NCI-H524 (cell line): ENCODE results near the gene SOS1.
"Not testable (repeated sequence)": the region's sequence is repeated elsewhere in the genome, so short reads cannot be mapped to it uniquely, and the experiment has no call there.

Experiments used
- DNase-seq, 2 experiments: peaks; one replicate each; lab custom pipeline; 2025; lab: John Stamatoyannopoulos, UW

SOS1 gene

DNA sequence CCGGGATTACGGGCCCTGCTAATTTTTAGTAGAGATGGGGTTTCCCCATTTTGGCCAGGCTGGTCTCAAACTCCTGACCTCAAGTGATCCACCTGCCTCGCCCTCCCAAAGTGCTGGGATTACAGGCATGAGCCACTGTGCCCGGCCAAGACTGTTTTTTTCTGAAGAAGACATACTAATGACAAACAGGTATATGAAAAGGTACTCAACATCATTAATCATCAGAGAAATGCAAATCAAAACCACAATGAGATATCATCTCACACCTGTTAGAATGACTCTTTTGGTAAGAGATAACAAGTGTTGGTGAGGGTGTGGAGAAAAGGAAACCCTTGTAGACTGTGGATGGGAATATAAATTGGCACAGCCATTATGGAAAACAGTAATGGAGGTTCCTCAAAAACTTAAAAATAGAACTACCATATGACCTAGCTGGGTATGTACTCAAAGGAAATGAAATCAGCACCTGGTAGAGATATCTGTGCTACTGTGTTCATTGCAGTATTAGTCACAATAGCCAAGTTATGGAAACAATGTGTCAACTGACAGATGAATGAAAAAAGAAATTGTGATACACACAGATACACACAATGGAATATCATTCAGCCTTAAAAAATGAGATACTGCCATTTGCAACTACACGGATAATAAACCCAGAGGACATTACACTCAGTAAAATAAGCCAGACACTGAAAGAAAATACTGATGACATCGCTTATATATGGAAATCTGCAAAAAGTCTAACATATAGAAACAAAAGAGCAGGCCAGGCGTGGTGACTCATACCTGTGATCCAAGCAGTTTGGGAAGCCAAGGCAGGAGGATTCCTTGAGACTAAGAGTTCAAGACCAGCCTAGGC is 20.8 kb downstream of the SOS1 start:
- DNase-seq, result no peak

DNA sequence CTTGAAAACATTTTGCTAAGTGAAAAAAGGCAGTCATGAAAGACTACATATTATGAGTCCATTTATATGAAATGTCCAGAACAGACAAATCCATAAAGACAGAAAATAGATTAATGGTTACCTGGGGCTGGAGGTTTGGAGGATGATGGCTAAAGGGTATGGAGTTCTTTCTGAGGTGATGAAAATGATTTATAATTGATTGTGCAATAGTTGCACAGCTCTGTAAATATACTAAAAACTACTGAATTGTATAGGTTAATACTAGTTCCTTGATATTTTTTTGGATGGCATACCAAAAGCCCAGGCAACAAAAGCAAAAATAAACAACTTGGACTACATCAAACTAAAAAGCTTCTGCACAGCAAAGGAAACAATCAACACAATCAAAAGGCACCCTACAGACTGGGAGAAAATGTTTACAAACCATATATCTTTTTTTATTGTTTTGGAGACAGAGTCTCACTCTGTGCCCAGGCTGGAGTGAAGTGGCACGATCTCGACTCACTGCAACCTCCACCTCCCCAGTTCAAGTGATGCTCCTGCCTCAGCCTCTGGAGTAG is 21.5 kb downstream of the SOS1 start:
- no peak for DNase-seq

DNA sequence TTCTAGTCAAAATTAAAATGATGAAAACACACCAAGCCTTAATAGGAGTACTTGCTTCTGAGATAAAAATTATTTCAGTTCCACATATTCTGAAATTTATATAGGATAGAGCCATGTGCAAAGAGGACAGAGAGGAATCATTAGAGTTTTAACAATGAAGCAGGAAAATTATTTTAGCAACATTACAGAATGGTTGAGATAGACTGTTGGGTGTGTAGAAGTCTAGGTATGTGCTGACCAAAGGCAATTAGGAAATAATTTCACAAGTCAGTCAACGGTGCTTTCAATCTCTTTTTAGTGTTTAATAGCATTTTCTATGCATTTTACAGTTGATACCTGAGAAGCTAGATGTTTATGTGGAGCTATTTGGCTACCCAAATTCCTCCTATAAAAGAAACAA is 25.2 kb downstream of the SOS1 start:
- no peak for DNase-seq

DNA sequence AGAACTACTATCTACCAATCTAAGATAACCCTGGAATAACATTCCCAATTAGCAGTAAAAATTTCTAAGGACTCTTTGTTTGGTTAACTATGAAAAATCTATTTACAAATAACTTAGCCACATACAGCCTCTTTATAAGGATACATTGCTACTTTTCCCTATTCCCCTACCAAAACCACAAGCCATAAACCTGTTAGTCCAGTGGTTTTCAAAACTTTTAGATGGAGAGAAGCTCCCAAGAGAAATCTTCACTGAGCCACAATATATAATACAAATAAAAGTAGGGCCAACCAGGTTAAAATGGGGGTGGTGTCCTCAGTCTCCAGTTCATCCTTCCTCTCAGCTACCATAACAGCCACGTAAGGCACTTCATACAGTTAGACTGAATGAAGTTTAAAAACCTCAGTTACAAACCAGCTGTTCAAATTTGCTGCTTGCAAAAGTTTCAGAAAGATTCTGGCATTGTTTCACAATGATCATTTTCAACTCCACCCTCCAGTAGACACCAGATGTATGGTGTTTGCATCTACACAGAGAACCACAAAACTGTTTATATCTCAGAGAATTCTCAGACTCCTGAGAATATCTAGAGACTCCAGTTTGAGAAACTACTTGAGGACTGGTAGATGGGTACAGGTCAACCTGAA is 26.0 kb downstream of the SOS1 start:
- DNase-seq, result no peak

DNA sequence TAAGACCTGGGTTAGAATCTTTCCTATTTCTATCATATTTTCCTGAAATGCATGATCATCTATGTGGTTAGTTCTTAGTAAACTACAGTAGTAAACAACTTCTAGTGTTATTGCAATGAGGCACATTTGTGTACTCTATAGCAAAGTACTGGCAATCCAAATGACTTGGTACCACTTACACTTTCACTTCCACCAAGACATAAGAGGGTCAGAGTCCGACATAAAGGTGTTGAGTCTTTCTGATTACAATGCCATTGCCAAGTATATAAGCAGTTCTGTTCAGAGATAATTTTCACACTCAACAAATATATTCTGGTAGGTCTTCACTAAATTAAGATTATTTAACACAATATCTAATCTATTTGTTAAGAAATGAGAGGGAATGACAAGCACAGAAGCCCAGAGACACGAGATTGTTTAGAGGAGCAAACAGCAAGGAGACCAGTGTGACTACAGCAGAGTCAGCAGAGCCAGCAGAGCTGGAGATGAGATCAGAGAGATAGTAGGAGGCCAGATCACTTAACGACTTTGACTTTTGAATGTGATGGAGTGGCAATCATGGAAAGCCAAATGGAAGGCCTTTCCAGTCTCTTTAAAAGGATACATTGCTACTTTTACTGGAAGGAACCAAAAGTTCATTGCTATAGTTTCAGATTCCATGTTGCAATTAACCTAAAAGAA is 27.5 kb downstream of the SOS1 start:
- no peak for DNase-seq

DNA sequence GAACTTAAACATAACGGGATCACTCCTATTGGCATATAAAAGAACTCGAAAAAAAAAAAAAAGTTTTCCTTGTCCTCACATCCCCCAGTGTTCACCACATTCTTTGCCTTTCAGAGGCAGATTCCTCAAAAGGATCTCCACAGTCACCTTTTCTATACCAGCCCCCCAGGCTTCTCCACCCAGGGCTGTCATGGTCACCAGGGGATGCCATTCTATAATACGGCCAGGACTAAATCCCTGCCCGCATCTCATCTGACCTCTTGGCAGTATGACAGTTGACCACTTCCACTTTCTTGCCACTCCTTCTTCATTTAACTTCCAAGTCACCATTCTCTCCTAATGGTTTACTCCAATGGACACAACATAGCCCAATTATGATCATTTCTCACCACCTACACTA is 29.3 kb downstream of the SOS1 start:
- no peak for DNase-seq

DNA sequence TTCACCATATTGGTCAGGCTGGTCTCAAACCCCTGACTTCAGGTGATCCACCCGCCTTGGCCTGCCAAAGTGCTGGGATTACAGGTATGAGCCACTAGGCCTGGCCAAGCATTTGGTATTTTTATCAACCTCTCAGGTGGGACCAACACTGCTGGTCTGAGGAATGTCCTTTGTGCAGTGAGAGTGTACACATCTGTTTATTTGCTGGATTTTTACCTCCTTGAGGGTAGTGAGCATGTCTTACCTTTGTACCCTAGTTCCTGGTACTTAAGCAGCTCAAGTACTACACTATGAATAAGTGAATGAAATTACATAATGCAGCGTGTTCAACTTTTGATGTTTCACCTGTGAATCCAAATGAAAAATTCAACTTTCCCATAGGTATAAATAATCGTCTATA is 29.8 kb downstream of the SOS1 start:
- DNase-seq, result no peak

DNA sequence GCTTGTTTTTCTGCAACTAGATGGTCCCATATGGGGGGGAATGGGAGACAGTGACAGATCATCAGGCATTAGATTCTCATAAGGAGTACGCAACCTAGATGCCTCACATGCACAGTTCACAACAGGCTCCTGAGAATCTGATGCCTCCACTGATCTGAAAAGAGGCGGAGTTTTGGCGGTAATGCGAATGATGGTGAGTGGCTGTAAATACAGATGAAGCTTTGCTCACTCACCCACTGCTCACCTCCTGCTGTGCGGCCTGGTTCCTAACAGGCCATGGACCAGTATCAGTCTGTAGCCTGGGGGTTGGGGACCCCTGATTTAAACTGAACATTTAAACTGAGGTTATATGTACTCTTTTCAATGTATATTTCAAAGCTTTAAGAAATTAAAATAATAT is 40.7 kb downstream of the SOS1 start:
- DNase-seq, result no peak

DNA sequence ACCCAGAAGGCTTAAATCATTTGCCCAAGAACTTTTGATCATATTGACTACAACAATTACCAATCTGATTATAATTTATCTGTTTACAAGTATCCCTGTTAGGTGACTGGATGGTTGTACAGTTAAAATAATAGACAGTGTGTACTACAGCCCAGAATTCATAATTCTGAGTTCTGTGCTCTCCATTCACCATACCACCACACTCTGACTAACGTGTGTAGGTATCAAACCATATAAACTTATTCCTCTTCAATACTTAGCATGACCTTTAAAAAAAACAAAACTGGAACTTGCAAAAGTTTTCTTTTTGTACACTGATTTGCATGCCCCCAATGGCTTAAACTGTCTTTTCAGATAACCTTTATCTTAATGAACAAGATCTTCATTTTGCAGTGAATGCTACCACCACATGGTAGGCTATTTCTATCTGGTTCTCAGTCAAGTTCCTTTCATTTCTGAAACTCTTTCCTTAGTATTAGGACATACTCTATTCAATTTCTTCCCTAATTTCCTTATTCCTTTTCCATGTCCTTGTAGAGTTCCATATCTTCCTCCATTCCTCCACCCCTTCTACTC is 50.9 kb downstream of the SOS1 start:
- no peak for DNase-seq

DNA sequence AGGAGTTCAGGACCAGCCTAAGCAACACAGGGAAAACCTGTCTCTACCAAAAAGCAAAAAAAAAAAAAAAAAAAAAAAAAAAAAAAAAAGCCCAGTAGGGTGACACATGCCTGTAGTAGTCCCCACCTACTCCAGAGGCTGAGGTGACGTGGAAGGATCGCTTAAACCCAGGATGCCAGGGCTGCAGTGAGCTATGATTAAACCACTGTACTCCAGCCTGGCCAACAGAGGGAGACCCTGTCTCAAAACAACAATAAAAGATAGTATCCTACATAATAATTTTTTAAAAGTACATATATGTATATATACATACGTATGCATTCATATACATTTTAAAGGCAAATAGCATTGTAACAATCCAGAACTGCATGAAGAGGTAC is 51.7 kb downstream of the SOS1 start:
- no peak for DNase-seq

DNA sequence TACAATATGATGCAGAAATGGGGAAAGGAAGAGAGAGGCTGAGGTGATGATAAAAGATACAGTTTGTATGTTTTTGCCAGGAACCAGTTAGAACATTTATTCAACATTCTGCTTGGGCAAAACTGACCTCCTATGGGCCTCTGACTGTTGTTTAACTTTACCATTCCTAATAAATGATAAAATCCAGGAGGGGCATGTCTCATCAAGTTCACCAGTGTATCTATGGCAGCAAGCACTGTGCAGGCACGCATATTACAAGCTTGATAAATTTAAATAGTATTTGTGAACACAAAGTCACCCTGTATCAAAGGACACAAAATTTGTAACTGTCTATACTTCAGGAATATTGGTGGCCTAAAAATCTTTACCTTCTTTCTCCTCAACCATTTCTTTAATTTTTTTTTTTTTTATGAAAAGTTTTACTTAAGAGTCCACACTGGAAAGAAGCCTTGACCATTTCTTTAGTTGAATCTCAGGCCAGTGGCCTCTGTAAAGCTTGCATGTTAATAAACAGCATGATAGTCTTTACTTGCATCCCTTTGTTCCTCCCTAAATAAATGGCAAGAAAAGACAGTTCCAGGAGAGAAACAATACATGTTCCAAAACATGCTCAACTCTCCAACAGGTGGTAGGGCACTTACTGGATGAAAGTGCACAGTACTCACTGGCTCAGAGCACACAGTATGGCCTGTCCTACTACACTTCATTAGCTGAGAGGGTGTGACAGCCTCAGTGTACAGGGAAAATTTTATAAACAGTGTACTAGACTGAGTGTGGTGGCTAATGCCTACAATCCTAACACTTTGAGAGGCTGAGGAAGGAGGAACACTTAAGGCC is 52.3 kb downstream of the SOS1 start:
- no peak for DNase-seq

DNA sequence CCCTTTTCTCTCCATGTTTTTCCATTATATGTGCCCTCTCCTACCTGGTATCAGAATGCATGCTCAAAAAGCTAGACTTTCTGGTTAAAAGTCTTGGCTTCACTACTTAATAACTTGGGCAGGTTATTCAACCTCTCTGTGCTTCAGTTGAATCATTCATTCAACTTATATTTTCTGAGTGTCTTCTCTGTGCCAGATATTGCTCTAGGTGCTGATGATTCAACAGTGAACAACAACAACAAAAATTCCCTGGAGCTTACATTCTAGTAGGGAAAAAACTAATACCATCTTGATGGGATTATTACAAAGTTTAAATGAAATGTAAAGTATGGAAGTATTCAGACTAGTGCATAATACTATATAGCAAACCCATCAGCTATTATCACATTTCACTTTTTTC is 55.2 kb downstream of the SOS1 start:
- no peak for DNase-seq

DNA sequence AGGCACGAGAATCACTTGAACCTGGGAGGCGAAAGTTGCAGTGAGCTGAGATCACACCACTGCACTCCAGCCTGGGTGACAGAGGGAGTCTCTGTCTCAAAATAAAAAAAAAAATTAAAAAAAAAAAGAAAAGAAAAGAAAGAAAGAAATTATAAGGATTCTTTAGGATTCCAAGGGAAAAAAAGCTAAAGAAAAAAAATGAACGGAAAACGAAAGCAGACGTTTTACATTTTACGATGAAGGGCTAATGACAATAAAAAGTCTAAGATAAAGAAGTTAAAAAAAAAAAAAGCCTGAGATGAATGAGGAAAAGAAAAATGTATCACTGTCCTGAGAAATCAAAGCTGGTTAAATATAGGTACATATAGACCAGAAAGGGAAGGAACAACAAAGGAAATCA is 58.5 kb downstream of the SOS1 start:
- DNase-seq, result no peak

DNA sequence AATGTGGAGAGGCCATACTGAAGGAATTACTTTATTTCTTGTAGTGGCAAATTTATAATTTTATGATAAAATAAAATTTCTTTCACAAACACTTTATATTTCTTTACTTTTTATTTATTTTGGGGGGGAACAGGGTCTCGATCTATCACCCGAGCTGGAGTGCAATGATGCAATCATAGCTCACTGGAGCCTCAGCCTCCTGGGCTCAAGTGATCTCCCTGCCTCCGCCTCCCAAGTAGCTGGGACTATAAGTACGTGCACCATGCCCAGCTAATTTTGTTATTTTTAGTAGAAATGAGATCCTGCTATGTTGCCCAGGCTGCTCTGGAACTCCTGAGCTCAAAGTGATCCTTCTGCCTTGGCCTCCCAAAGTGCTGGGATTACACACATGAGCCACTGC is 59.6 kb downstream of the SOS1 start:
- no peak for DNase-seq

DNA sequence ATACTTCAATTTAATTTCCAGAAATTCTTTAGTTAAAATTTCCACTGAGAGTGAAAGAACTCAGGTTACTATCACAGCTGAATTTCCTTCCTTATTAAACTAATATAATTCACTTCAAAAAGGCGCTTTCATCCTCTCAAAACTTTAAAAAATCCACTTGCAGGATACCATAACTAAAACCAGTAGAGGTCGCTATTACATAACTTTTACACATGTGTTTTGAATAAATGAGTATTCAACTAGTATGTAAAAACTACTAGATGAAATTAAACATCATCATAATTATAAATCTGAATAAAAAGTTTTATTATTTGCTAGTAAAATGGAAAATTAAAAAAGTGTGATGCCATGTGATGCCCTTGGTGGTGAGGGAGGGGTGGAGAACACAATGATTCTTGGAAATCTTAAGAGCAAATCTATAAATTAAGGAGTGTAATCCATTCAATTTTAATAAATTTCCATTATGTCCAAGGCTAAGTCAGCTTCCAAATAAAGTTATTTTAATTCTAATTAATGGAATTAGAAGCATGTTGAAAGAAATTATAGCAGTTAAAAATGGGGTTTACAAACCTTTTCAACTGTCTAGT is 61.4 kb downstream of the SOS1 start:
- peak in 1 of 2 experiments; percentile 68 for DNase-seq

DNA sequence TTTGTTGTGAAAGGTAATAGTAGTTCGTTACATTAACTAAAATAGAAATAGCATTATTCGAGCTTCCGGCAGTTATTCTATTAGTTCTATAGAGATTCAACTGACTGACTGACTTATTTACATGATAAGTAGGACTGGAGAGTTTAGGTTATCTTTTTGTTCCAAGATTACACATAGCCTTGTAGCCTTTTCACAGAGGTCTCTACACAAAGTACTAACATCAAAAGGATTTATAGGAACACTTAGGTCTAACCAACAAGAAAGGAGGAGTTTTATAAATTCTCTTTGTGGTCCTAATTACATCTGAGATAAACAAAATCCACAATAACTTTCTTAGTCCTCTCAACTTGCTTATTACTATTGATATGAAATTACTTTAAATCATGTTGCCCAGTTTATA is 62.8 kb downstream of the SOS1 start:
- no peak for DNase-seq

DNA sequence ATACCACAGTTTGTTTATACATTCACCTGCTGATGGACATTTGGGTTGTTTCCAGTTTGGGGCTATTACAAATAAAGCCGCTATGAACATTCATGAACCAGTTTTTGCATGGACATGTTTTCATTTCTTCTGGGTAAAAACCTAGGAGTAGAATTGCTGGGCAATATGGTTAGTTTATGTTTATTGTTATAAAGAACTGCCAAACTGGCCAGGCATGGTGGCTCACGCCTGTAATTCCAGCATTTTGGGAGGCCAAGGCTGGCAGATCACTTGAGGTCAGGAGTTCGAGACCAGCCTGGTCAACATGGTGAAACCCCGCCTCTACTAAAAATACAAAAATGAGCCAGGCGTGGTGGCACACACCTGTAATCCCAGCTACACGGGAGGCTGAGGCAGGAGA is 68.2 kb downstream of the SOS1 start:
- DNase-seq, result not testable (repeated sequence)

DNA sequence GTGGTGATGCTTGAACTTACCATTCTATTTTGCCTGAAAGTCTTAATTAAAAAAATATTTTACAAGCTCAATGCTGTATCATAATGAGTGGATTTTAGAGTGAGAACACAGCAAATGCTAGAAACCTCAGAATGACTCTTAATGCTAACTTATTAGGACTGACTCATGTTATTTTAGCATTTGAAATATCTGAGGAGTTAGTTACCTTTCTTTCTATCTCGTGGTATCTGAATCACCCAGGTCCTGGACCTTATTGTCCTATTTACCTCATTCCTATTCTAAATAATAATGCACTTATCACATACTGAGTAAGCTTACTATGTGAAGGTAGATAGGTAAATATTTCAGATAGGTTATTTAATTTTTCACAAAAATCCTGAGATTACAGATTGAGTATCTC is 70.7 kb downstream of the SOS1 start:
- DNase-seq, result no peak

DNA sequence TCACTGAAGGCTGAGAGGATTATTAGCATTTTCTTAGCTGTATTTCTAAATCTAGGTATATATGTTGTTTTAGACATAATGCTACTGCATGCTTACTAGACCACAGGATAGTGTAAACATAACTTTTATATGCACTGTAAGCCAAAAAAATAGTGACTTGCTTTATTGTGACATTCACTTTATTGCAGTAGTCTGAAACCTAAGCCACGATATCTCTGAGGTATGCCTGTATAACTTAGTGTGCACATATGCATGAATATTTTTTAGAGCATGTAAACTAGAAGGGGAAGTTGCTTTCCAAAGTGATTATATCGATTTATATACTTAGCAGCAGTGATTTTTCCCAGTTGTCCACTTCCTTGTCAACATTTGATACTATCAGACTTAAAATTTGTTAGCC is 81.8 kb downstream of the SOS1 start:
- no peak for DNase-seq

DNA sequence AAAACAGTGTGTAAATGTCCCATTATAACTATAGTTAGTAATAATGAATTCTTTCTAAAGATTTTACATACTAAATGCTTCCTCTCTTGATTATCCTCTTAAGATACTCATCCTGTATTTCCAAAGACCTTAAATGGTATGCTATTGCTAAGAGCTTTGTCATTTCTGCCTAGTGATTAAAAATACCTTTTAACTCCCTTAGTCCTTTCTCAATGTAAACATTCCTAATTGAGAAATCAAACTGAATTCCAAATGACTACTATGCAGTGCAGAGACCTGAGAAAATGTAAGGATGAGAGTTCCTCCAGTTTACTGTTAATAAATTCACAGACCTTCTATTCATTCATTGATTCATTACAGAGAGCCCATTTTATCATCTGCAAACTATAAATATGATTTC is 86.9 kb downstream of the SOS1 start:
- DNase-seq, result no peak

DNA sequence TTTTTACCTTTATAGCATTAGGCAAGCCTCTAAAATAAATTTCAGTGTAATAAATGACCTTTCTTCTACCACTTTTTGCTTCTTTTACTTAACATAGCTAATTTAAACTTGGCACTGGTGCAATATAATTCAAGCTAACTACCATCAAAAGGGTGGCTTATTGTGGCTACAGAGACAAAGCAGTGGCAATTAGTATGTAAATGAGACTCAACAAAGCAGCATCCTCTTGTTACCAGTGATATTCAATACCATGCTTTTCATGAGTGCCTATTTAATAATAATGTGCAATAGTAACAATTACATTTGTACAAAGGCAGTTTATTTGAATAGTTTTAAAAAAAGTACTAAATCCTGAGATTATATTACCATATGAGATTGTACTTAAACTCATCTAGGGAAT is 93.4 kb downstream of the SOS1 start:
- DNase-seq, result no peak
